HEK293 (cell line): ENCODE data around the gene NUBPL.

ENCODE experiments used
- CTCF ChIA-PET: fragments of 350-600 bp; formaldehyde crosslinking; extraction: SDS; loops from one replicate; lab custom pipeline; 2021; ENCODE audit warnings: antibody characterized with exemption; lab: Yijun Ruan, JAX
- POLR2A ChIA-PET: fragments of 300-600 bp; formaldehyde crosslinking; extraction: SDS; loops from one replicate; lab custom pipeline; 2020; ENCODE audit warnings: antibody characterized with exemption, inconsistent platforms; lab: Yijun Ruan, JAX
- H3K27ac ChIP-seq: fragments of 200-500 bp; sonication (Bioruptor generic); 2 replicates; pipeline ENCODE4 v1.5.1; 2014; ENCODE audit warnings: low read depth, low read length, control low read depth, inconsistent platforms; ENCODE audit errors: extremely low read depth
- H3K36me3 ChIP-seq, 2 experiments: fragments of 200-500 bp in 1 of 2; sonication (Bioruptor generic) in 1 of 2; 1 replicate in 1 of 2; 2 replicates in 1 of 2; pipeline ENCODE4 v1.5.1; 2014 to 2017; ENCODE audit warnings: inconsistent platforms in 2 of 2, low read length in 2 of 2; ENCODE audit not compliant: control insufficient read depth in 2 of 2, insufficient read depth in 1 of 2
- H3K4me1 ChIP-seq: fragments of 200-500 bp; sonication (Bioruptor generic); 2 replicates; pipeline ENCODE4 v1.5.1; 2014; ENCODE audit warnings: mild to moderate bottlenecking, low read length, inconsistent platforms; ENCODE audit not compliant: control insufficient read depth, insufficient read depth
- H3K4me3 ChIP-seq: 2 replicates; pipeline ENCODE4 v1.5.1; 2011; ENCODE audit warnings: low read depth, mild to moderate bottlenecking, control low read depth, low read length, moderate library complexity
- H3K9me3 ChIP-seq: fragments of 200-500 bp; sonication (Bioruptor generic); 2 replicates; pipeline ENCODE4 v1.5.1; 2014; ENCODE audit warnings: low read depth, low read length, inconsistent platforms; ENCODE audit not compliant: control insufficient read depth, insufficient read depth
- IKZF3 ChIP-seq: fragments of 450-650 bp; IDR thresholded peaks from 2 replicates; pipeline ENCODE4 v1.5.0; 2018; ENCODE audit warnings: missing biosample characterization, mild to moderate bottlenecking, missing genetic modification characterization, moderate library complexity
- OSR2 ChIP-seq: fragments of 450-650 bp; formaldehyde crosslinking; IDR thresholded peaks from 2 replicates; pipeline ENCODE4 v1.5.1; 2016; ENCODE audit warnings: missing biosample characterization, missing genetic modification characterization
- OVOL3 ChIP-seq: fragments of 450-650 bp; formaldehyde crosslinking; IDR thresholded peaks from 2 replicates; pipeline ENCODE4 v1.5.1; 2016; ENCODE audit warnings: missing biosample characterization, missing genetic modification characterization
- PRDM6 ChIP-seq: fragments of 450-650 bp; formaldehyde crosslinking; IDR thresholded peaks from 2 replicates; pipeline ENCODE4 v1.5.1; 2017; ENCODE audit warnings: missing biosample characterization, missing genetic modification characterization
- SALL2 ChIP-seq: fragments of 450-650 bp; formaldehyde crosslinking; IDR thresholded peaks from 2 replicates; pipeline ENCODE4 v1.5.0; 2017; ENCODE audit warnings: missing biosample characterization, mild to moderate bottlenecking, missing genetic modification characterization, borderline replicate concordance
- SP3 ChIP-seq: fragments of 450-650 bp; formaldehyde crosslinking; IDR thresholded peaks from 2 replicates; pipeline ENCODE4 v1.5.1; 2016; ENCODE audit warnings: missing biosample characterization, missing genetic modification characterization
- TRIM28 ChIP-seq: IDR thresholded peaks from 2 replicates; pipeline ENCODE4 v1.6.1; 2011; ENCODE audit warnings: low read length, control low read depth, borderline replicate concordance
- YY1 ChIP-seq: fragments of 450-650 bp; formaldehyde crosslinking; IDR thresholded peaks from 2 replicates; pipeline ENCODE4 v1.5.1; 2018; ENCODE audit warnings: missing biosample characterization, missing genetic modification characterization
- YY2 ChIP-seq: fragments of 450-650 bp; formaldehyde crosslinking; IDR thresholded peaks from 2 replicates; pipeline ENCODE4 v1.5.1; 2016; ENCODE audit warnings: missing biosample characterization, missing genetic modification characterization
- ZBTB49 ChIP-seq: fragments of 450-650 bp; formaldehyde crosslinking; IDR thresholded peaks from 2 replicates; pipeline ENCODE4 v1.5.1; 2016; ENCODE audit warnings: missing biosample characterization, missing genetic modification characterization, low read depth
- ZNF112 ChIP-seq: fragments of 450-650 bp; formaldehyde crosslinking; IDR thresholded peaks from 2 replicates; pipeline ENCODE4 v1.5.0; 2017; ENCODE audit warnings: missing biosample characterization, missing genetic modification characterization
- ZNF18 ChIP-seq: fragments of 450-650 bp; formaldehyde crosslinking; IDR thresholded peaks from 2 replicates; pipeline ENCODE4 v1.5.1; 2016; ENCODE audit warnings: missing biosample characterization, missing genetic modification characterization
- ZNF2 ChIP-seq: fragments of 450-650 bp; formaldehyde crosslinking; IDR thresholded peaks from 2 replicates; pipeline ENCODE4 v1.5.1; 2016; ENCODE audit warnings: missing biosample characterization, missing genetic modification characterization
- ZNF350 ChIP-seq: fragments of 450-650 bp; formaldehyde crosslinking; IDR thresholded peaks from 2 replicates; pipeline ENCODE4 v1.5.0; 2017; ENCODE audit warnings: missing biosample characterization, mild to moderate bottlenecking, missing genetic modification characterization
- ZNF37A ChIP-seq: fragments of 450-650 bp; IDR thresholded peaks from 2 replicates; pipeline ENCODE4 v1.5.1; 2018; ENCODE audit warnings: missing biosample characterization, missing genetic modification characterization
- ZNF404 ChIP-seq: fragments of 450-650 bp; formaldehyde crosslinking; IDR thresholded peaks from 2 replicates; pipeline ENCODE4 v1.5.1; 2017; ENCODE audit warnings: missing biosample characterization, missing genetic modification characterization
- ZNF488 ChIP-seq: fragments of 450-650 bp; formaldehyde crosslinking; IDR thresholded peaks from 2 replicates; pipeline ENCODE4 v1.5.1; 2016; ENCODE audit warnings: missing biosample characterization, missing genetic modification characterization
- ZNF521 ChIP-seq: fragments of 450-650 bp; formaldehyde crosslinking; IDR thresholded peaks from 2 replicates; pipeline ENCODE4 v1.5.1; 2017; ENCODE audit warnings: missing biosample characterization, mild to moderate bottlenecking, missing genetic modification characterization
- ZNF610 ChIP-seq: fragments of 450-650 bp; formaldehyde crosslinking; IDR thresholded peaks from 2 replicates; pipeline ENCODE4 v1.5.1; 2016; ENCODE audit warnings: missing biosample characterization, missing genetic modification characterization, borderline replicate concordance
- ZNF701 ChIP-seq: fragments of 450-650 bp; formaldehyde crosslinking; IDR thresholded peaks from 2 replicates; pipeline ENCODE4 v1.5.1; 2016; ENCODE audit warnings: missing biosample characterization, missing genetic modification characterization
- ZNF747 ChIP-seq: fragments of 450-650 bp; formaldehyde crosslinking; IDR thresholded peaks from 2 replicates; pipeline ENCODE4 v1.5.1; 2016; ENCODE audit warnings: missing biosample characterization, missing genetic modification characterization
- ZXDB ChIP-seq: fragments of 450-650 bp; formaldehyde crosslinking; IDR thresholded peaks from 2 replicates; pipeline ENCODE4 v1.5.1; 2016; ENCODE audit warnings: missing biosample characterization, missing genetic modification characterization
- TF ChIP-seq, protein P1 (sequence below): fragments of 450-650 bp; formaldehyde crosslinking; IDR thresholded peaks from 2 replicates; pipeline ENCODE4 v1.5.1; 2016; ENCODE audit warnings: missing biosample characterization, missing genetic modification characterization
- TF ChIP-seq, protein P2 (sequence below): fragments of 450-650 bp; formaldehyde crosslinking; IDR thresholded peaks from 2 replicates; pipeline ENCODE4 v1.5.1; 2016; ENCODE audit warnings: missing biosample characterization, missing genetic modification characterization
- TF ChIP-seq, protein P3 (sequence below): fragments of 450-650 bp; formaldehyde crosslinking; IDR thresholded peaks from 2 replicates; pipeline ENCODE4 v1.5.1; 2016; ENCODE audit warnings: missing biosample characterization, missing genetic modification characterization

Gene NUBPL

DNA sequence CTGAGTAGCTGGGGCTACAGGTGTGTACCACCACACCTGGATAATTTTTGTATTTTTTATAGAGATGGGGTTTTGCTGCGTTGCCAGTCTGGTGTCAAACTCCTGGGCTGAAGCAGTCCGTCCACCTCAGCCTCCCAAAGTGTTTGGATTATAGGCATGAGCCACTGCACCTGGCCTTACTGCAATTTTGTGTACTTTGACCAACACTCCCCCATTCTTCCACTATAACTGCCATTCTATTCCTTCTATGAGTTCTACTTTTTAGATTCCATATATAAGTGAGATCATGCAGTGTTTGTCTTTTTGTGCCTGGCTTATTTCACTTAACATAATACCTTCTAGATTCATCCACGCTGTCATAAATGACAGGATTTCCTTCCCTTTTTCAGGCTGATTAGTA, 199.1 kb downstream of the NUBPL start:
- POLR2A ChIA-PET, result no interaction called here
- H3K27ac ChIP-seq, result no peak overlapping the region
- CTCF ChIA-PET, result no interaction called here
- H3K36me3 ChIP-seq, result no peaks in the 10 kb centered on the region
- no peaks in the 10 kb centered on the region for H3K4me1 ChIP-seq
- no peaks in the 10 kb centered on the region for H3K9me3 ChIP-seq
- no peak overlapping the region for H3K4me3 ChIP-seq
- no peak for TF ChIP-seq ZNF404 (tag by site-specific recombination)
- TF ChIP-seq TRIM28, result no peak
- TF ChIP-seq ZBTB49 (tag by site-specific recombination), result no peak
- TF ChIP-seq ZNF610 (tag by site-specific recombination), result no peak
- TF ChIP-seq ZNF350 (tag by site-specific recombination), result no peak
- no peak for TF ChIP-seq IKZF3 (tag by site-specific recombination)
- no peak for TF ChIP-seq ZNF112 (tag by site-specific recombination)
- TF ChIP-seq, protein P1, sequence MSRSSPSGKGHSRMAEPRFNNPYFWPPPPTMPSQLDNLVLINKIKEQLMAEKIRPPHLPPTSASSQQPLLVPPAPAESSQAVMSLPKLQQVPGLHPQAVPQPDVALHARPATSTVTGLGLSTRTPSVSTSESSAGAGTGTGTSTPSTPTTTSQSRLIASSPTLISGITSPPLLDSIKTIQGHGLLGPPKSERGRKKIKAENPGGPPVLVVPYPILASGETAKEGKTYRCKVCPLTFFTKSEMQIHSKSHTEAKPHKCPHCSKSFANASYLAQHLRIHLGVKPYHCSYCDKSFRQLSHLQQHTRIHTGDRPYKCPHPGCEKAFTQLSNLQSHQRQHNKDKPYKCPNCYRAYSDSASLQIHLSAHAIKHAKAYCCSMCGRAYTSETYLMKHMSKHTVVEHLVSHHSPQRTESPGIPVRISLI (tag by site-specific recombination), result no peak
- TF ChIP-seq, protein P2, sequence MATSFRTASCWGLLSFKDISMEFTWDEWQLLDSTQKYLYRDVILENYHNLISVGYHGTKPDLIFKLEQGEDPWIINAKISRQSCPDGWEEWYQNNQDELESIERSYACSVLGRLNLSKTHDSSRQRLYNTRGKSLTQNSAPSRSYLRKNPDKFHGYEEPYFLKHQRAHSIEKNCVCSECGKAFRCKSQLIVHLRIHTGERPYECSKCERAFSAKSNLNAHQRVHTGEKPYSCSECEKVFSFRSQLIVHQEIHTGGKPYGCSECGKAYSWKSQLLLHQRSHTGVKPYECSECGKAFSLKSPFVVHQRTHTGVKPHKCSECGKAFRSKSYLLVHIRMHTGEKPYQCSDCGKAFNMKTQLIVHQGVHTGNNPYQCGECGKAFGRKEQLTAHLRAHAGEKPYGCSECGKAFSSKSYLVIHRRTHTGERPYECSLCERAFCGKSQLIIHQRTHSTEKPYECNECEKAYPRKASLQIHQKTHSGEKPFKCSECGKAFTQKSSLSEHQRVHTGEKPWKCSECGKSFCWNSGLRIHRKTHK (tag by site-specific recombination), result no peak
- TF ChIP-seq YY2 (tag by site-specific recombination), result no peak
- TF ChIP-seq OSR2 (tag by site-specific recombination), result no peak
- no peak for TF ChIP-seq ZNF701
- TF ChIP-seq ZNF488, result no peak
- no peak for TF ChIP-seq SP3 (tag by site-specific recombination)
- no peak for TF ChIP-seq ZNF747 (tag by site-specific recombination)
- TF ChIP-seq SALL2 (tag by site-specific recombination), result no peak
- no peak for TF ChIP-seq YY1 (tag by site-specific recombination)
- no peak for TF ChIP-seq ZXDB
- TF ChIP-seq OVOL3 (tag by site-specific recombination), result no peak
- TF ChIP-seq, all 188 proteins: peak for 0

DNA sequence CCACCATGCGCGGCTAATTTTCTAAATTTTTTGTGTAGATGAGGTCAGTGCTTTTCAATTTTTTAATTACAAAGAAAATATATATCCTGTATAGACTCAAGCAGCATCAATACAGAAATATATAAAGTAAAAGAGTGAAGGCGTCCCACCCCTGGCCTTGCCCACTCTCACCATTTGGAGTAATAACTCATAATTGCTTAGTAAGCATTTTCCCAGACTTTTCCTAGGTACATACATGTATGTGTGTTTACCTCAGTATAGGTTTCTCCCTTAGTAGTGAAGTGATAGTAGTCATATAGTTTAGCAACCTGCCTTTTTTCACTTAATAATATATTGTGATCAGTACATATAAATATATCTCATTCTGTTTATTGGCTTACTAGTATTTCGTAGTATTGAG, 200.1 kb downstream of the NUBPL start:
- ChIA-PET CTCF (no interaction called here), POLR2A (no interaction called here)
- no peaks in the 10 kb centered on the region for H3K36me3 ChIP-seq
- no peaks in the 10 kb centered on the region for H3K4me1 ChIP-seq
- no peak overlapping the region for H3K4me3 ChIP-seq
- no peaks in the 10 kb centered on the region for H3K9me3 ChIP-seq
- H3K27ac ChIP-seq, result no peak overlapping the region
- TF ChIP-seq ZNF521 (tag by site-specific recombination) (no peak), ZNF2 (tag by site-specific recombination) (no peak), PRDM6 (tag by site-specific recombination) (no peak), ZNF18 (tag by site-specific recombination) (no peak), ZNF37A (no peak)
- TF ChIP-seq, protein P3, sequence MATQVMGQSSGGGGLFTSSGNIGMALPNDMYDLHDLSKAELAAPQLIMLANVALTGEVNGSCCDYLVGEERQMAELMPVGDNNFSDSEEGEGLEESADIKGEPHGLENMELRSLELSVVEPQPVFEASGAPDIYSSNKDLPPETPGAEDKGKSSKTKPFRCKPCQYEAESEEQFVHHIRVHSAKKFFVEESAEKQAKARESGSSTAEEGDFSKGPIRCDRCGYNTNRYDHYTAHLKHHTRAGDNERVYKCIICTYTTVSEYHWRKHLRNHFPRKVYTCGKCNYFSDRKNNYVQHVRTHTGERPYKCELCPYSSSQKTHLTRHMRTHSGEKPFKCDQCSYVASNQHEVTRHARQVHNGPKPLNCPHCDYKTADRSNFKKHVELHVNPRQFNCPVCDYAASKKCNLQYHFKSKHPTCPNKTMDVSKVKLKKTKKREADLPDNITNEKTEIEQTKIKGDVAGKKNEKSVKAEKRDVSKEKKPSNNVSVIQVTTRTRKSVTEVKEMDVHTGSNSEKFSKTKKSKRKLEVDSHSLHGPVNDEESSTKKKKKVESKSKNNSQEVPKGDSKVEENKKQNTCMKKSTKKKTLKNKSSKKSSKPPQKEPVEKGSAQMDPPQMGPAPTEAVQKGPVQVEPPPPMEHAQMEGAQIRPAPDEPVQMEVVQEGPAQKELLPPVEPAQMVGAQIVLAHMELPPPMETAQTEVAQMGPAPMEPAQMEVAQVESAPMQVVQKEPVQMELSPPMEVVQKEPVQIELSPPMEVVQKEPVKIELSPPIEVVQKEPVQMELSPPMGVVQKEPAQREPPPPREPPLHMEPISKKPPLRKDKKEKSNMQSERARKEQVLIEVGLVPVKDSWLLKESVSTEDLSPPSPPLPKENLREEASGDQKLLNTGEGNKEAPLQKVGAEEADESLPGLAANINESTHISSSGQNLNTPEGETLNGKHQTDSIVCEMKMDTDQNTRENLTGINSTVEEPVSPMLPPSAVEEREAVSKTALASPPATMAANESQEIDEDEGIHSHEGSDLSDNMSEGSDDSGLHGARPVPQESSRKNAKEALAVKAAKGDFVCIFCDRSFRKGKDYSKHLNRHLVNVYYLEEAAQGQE (tag by site-specific recombination), result no peak
